ENCODE measurements around the gene HACE1.

DNA sequence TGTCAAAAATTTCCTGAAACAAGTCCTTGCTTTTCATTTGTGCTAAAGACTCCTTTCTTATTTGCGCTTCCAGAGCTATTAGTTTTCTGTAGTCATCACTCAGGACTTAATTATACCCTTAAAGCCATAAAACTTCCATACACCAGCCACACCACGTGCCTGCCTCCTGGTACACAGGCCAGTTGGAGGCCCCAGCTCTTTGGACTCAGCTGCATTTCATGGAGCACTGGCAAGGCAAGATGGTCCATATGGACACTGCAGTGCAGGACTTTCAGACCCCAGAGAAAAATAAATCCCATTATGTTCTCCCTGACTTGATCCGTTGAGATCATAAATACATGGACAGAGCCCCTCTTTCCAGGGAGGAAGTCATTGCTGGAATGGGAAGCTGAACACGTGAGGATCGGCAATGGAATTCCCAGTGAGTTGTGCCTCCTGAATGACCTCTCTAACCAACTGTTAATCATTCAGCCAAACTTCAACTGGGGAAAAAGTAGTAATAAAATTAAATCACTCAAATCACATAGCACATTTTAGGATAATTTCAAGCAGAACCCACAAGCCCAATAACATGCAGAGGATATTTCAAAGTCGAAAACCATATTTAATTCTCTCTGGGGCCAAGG is 173.1 kb downstream of the HACE1 start:
- TF ChIP-seq POLR2A (IDR thresholded peaks at IDR 0.05) (no peak), POLR2AphosphoS5 (IDR thresholded peaks at IDR 0.05) (no peak)
- TF ChIP-seq, protein P1, sequence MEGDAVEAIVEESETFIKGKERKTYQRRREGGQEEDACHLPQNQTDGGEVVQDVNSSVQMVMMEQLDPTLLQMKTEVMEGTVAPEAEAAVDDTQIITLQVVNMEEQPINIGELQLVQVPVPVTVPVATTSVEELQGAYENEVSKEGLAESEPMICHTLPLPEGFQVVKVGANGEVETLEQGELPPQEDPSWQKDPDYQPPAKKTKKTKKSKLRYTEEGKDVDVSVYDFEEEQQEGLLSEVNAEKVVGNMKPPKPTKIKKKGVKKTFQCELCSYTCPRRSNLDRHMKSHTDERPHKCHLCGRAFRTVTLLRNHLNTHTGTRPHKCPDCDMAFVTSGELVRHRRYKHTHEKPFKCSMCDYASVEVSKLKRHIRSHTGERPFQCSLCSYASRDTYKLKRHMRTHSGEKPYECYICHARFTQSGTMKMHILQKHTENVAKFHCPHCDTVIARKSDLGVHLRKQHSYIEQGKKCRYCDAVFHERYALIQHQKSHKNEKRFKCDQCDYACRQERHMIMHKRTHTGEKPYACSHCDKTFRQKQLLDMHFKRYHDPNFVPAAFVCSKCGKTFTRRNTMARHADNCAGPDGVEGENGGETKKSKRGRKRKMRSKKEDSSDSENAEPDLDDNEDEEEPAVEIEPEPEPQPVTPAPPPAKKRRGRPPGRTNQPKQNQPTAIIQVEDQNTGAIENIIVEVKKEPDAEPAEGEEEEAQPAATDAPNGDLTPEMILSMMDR (IDR thresholded peaks at IDR 0.05): no peak

All from prostate gland (tissue), 2 donors.